K562 (cell line): ENCODE results near the gene BPI.

Experiments used
- CTCF ChIP-seq, 3 experiments: IDR thresholded peaks in 2 of 3; conservative IDR thresholded peaks in 1 of 3; 2 replicates each; pipeline ENCODE4 v1.5.1; 2011 to 2012; ENCODE audit warnings: low read length in 3 of 3, mild to moderate bottlenecking in 3 of 3, control low read depth in 2 of 3, improper control_type of control experiment in 1 of 3, inconsistent platforms in 1 of 3, low read depth in 1 of 3, mixed read lengths in 1 of 3, moderate library complexity in 1 of 3; ENCODE audit not compliant: insufficient read depth in 2 of 3
- DACH1 ChIP-seq: fragments of 450-650 bp; IDR thresholded peaks from 2 replicates; pipeline ENCODE4 v1.6.1; 2018; ENCODE audit not compliant: partially characterized antibody
- E2F8 ChIP-seq: fragments of 450-650 bp; IDR thresholded peaks from 2 replicates; pipeline ENCODE4 v1.7.1; 2018; ENCODE audit warnings: mild to moderate bottlenecking, low read depth; ENCODE audit not compliant: partially characterized antibody
- ELK1 ChIP-seq: sonication (generic); formaldehyde crosslinking; IDR thresholded peaks from 2 replicates; pipeline ENCODE4 v1.8.1; 2022; ENCODE audit warnings: missing genetic modification reagents
- FIP1L1 ChIP-seq: fragments of 200-400 bp; formaldehyde crosslinking; IDR thresholded peaks from 2 replicates; pipeline ENCODE4 v1.6.1; 2018; ENCODE audit warnings: mild to moderate bottlenecking, low read depth, low read length; ENCODE audit not compliant: poor library complexity, severe bottlenecking
- FOS ChIP-seq: IDR thresholded peaks from 3 replicates; pipeline ENCODE4 v1.6.1; 2011; ENCODE audit not compliant: insufficient read length; ENCODE audit errors: extremely low read depth
- JUND ChIP-seq, 2 experiments: IDR thresholded peaks; 2 replicates in 1 of 2; 3 replicates in 1 of 2; pipeline ENCODE4 v1.6.1; 2011; ENCODE audit warnings: borderline replicate concordance in 2 of 2, low read depth in 2 of 2, low read length in 2 of 2, improper control_type of control experiment in 1 of 2, missing biosample characterization in 1 of 2, missing genetic modification characterization in 1 of 2, missing genetic modification reagents in 1 of 2
- NCOA4 ChIP-seq: fragments of 450-650 bp; IDR thresholded peaks from 2 replicates; pipeline ENCODE4 v1.6.1; 2018; ENCODE audit warnings: mild to moderate bottlenecking; ENCODE audit not compliant: partially characterized antibody
- TGIF2 ChIP-seq: sonication (generic); formaldehyde crosslinking; IDR thresholded peaks from 2 replicates; pipeline ENCODE4 v1.8.1; 2022; ENCODE audit warnings: mild to moderate bottlenecking, missing genetic modification reagents, moderate library complexity
- ZBTB33 ChIP-seq: sonication (generic); formaldehyde crosslinking; IDR thresholded peaks from 2 replicates; pipeline ENCODE4 v1.8.1; 2023; ENCODE audit warnings: mild to moderate bottlenecking, missing genetic modification reagents
- ZHX1 ChIP-seq: fragments of 150-350 bp; conservative IDR thresholded peaks from 2 replicates; pipeline ENCODE4 v1.6.1; 2014; ENCODE audit warnings: low read length
- ZNF780A ChIP-seq: fragments of 250-450 bp; sonication (Bioruptor Pico); IDR thresholded peaks from 2 replicates; pipeline ENCODE4 v1.5.0; 2021; ENCODE audit warnings: mild to moderate bottlenecking

- TF ChIP-seq DACH1 (no peak), E2F8 (no peak), ZHX1 (no peak), TGIF2 (CRISPR knock-in tag) (no peak), CTCF (IDR thresholded peaks at IDR 0.05 in 2 of 3, conservative IDR thresholded peaks at IDR 0.05 in 1 of 3; ENCODE audit: insufficient read depth in 2 of 3, low read depth in 1 of 3, low read length in 3 of 3) (no peak), JUND (IDR thresholded peaks at IDR 0.05; ENCODE audit: borderline replicate concordance, low read depth, low read length) (no peak), JUND (tag; IDR thresholded peaks at IDR 0.05; ENCODE audit: borderline replicate concordance, low read depth, low read length) (no peak), ZNF780A (CRISPR knock-in tag) (no peak), NCOA4 (no peak), ELK1 (CRISPR knock-in tag) (no peak), FIP1L1 (no peak), ZBTB33 (CRISPR knock-in tag) (no peak), FOS (no peak)
These were observed 38.3 kb downstream of the BPI start for GRCh38 chr20:38342216-38342615.
